ENCODE results near the gene LIMS1.

- no peak for TF ChIP-seq CTCF (IDR thresholded peaks at IDR 0.05)
- no peak for TF ChIP-seq POLR2A (IDR thresholded peaks at IDR 0.05)
- no peak for TF ChIP-seq POLR2AphosphoS5 (IDR thresholded peaks at IDR 0.05)
- TF ChIP-seq EP300 (IDR thresholded peaks at IDR 0.05) = no peak
These were observed 2.6 kb upstream of the LIMS1 start for GRCh38 chr2:108531674-108532055.

All from stomach (tissue), 4 donors.